ENCODE measurements around the gene GATAD2B. TPM values are rescaled to one million over a fixed set of nuclear protein-coding genes. Genes with fewer than 3 reads are reported as not detected.

GATAD2B gene
- total and polyA plus RNA-seq, 4 donors: 16.3 to 35.3 (median 26.7) TPM

DNA sequence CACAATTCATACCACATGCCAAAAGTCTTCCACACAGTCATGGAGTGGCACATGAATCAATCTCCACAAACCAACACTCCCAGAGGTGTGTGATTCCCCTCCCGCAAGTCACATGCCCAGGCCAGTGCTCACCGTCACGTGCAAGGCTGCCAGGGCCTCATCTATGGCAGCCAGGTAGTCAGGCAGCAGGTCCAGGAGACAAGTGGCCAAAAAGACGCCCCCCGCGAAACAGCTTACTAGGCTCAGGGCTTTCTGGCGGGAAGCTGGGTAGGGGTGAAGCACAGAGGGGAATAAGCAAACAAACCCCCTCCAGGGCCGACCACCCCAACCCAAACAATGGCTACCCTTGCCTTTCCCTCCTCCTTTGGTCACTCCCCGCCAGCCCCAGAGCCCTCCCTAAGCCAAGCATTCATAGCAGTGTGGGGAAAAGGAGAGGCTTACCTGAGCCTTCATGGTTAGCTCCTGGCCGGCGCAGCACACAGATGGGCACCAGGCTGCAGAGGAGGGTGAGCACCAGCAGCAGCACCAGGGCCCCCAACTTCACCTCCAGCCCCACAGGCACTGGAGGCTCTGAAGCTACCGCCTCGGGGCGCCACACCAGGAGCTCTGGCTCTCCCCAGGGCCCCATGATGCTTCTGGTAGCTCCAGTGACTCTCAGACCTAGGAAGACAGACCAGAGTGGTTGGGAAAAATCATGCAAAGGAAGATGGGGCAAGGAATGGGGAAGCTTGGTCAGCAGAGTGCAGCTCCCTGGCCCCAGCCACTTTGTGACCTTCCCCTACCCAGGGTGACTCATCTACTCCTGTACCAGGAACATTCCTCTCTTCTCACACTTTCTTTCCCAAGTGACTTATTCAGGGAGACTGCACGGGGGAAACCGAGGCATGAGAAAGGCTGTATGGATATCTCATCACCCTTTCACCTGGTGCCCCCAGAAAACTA lies 39.6 kb upstream of the GATAD2B start:
- Histone ChIP-seq H3K36me3 (ENCODE audit: control insufficient read depth, insufficient read depth, low read length) (peaks cover 18% of the 10 kb centered on the region), H3K27me3 (ENCODE audit: control insufficient read depth, insufficient read depth, low read length) (no peaks in the 10 kb centered on the region), H3K27ac (ENCODE audit: low read depth, low read length) (peak overlapping the region; percentile 87), H3K4me1 (ENCODE audit: control insufficient read depth, insufficient read depth, low read length) (peaks cover 34% of the 10 kb centered on the region), H3K9me3 (ENCODE audit: control insufficient read depth, insufficient read depth, low read length) (no peaks in the 10 kb centered on the region), H3K4me3 (ENCODE audit: low read depth, low read length) (peak overlapping the region; percentile 79)
- DNase-seq (ENCODE audit: low read depth in 4 of 6, low spot score in 6 of 6): no peak
- 30% methylated on average over 8 of the region's 16 CpGs for WGBS (ENCODE audit: insufficient coverage)

DNA sequence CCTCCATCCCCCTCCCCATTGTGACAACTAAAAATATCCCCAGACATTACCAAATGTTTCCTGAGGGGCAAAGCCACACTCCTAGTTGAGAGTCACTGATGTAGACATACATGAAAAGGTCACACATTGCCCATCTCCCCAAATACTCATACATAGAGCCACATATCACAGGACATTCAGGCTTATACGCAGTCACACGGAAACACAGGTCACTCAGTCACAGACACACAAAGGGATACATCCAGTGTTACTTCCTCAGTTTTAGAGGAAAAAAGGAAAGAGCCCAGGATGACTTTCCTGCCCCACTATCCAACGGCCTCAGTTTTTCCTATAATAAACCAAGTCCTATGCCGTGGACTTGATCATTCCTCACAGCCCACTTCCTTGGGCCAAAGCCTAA lies 38.6 kb upstream of the GATAD2B start:
- DNase-seq (ENCODE audit: low read depth in 4 of 6, low spot score in 6 of 6): no peak
- Histone ChIP-seq H3K36me3 (ENCODE audit: control insufficient read depth, insufficient read depth, low read length) (peaks cover 18% of the 10 kb centered on the region), H3K4me1 (ENCODE audit: control insufficient read depth, insufficient read depth, low read length) (peaks cover 42% of the 10 kb centered on the region), H3K27me3 (ENCODE audit: control insufficient read depth, insufficient read depth, low read length) (no peaks in the 10 kb centered on the region), H3K9me3 (ENCODE audit: control insufficient read depth, insufficient read depth, low read length) (no peaks in the 10 kb centered on the region), H3K27ac (ENCODE audit: low read depth, low read length) (no peak overlapping the region), H3K4me3 (ENCODE audit: low read depth, low read length) (no peak overlapping the region)
- 84% methylated on average over 3 of the region's 4 CpGs for WGBS (ENCODE audit: insufficient coverage)

GRCh38 chr1:153960206-153960605 lies 37.4 kb upstream of the GATAD2B start:
- no peak overlapping the region for H3K4me3 ChIP-seq (ENCODE audit: low read depth, low read length)
- H3K4me1 ChIP-seq (ENCODE audit: control insufficient read depth, insufficient read depth, low read length): peaks cover 46% of the 10 kb centered on the region
- H3K27ac ChIP-seq (ENCODE audit: low read depth, low read length): no peak overlapping the region

DNA sequence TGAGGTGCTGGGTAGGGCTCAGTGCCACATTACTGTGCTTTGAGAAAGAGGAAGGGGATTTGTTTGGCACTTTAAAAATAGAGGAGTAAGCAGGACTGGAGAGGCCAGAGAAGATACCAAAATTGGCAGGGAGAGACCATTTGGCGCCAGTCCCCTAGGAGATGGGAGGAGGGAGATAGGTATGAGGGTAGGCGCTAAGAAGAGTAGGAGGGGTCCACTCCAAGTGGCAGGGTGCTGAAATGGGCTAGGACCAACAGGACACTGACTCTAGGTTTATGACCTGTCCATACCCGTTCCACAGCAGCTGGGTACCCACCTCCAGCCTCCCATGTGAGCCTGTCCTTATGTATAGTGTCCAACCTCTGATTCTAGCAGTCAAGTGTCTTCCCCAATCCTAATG lies 36.7 kb upstream of the GATAD2B start:
- H3K27ac ChIP-seq (ENCODE audit: low read depth, low read length): no peak overlapping the region
- peaks cover 46% of the 10 kb centered on the region for H3K4me1 ChIP-seq (ENCODE audit: control insufficient read depth, insufficient read depth, low read length)

More at GRCh38 chr1:153960206-153960605, 37.4 kb upstream of the GATAD2B start:
- Histone ChIP-seq H3K27me3 (ENCODE audit: control insufficient read depth, insufficient read depth, low read length) (no peaks in the 10 kb centered on the region), H3K9me3 (ENCODE audit: control insufficient read depth, insufficient read depth, low read length) (no peaks in the 10 kb centered on the region), H3K36me3 (ENCODE audit: control insufficient read depth, insufficient read depth, low read length) (peaks cover 25% of the 10 kb centered on the region)
- 96% methylated on average over 11 of the region's 11 CpGs for WGBS (ENCODE audit: insufficient coverage)
- DNase-seq (ENCODE audit: low read depth in 4 of 6, low spot score in 6 of 6): no peak

DNA sequence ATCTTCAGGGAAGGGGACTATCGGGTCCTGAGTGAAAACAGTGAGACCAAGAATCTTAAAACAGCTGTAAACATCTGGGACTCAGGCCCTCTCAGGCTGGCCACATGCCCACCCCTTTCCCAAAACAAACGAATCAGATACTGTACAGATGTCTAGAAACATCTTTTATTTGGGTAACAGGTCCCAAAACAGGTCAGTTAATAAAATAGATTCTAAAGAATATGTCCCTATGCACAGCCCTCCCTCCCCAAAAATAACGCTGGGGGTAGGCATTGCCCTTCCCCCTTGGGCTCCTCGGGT lies 36.1 kb upstream of the GATAD2B start:
- H3K36me3 ChIP-seq (ENCODE audit: control insufficient read depth, insufficient read depth, low read length): peaks cover 34% of the 10 kb centered on the region
- no peaks in the 10 kb centered on the region for H3K27me3 ChIP-seq (ENCODE audit: control insufficient read depth, insufficient read depth, low read length)
- DNase-seq (ENCODE audit: low read depth in 4 of 6, low spot score in 6 of 6): no peak
- 29% methylated on average over 1 of the region's 4 CpGs for whole genome bisulfite sequencing (ENCODE audit: insufficient coverage)
- H3K4me1 ChIP-seq (ENCODE audit: control insufficient read depth, insufficient read depth, low read length): peaks cover 42% of the 10 kb centered on the region
- no peaks in the 10 kb centered on the region for H3K9me3 ChIP-seq (ENCODE audit: control insufficient read depth, insufficient read depth, low read length)
- H3K27ac ChIP-seq (ENCODE audit: low read depth, low read length): peak overlapping the region; percentile 65
- peak overlapping the region; percentile 84 for H3K4me3 ChIP-seq (ENCODE audit: low read depth, low read length)

More for the DNA sequence above, 36.7 kb upstream of the GATAD2B start:
- no peaks in the 10 kb centered on the region for H3K9me3 ChIP-seq (ENCODE audit: control insufficient read depth, insufficient read depth, low read length)
- H3K27me3 ChIP-seq (ENCODE audit: control insufficient read depth, insufficient read depth, low read length): no peaks in the 10 kb centered on the region
- H3K4me3 ChIP-seq (ENCODE audit: low read depth, low read length): no peak overlapping the region
- no peak for DNase-seq (ENCODE audit: low read depth in 4 of 6, low spot score in 6 of 6)
- 37% methylated on average over 2 of the region's 3 CpGs for WGBS (ENCODE audit: insufficient coverage)
- H3K36me3 ChIP-seq (ENCODE audit: control insufficient read depth, insufficient read depth, low read length): peaks cover 31% of the 10 kb centered on the region

- H3K27me3 ChIP-seq (ENCODE audit: control insufficient read depth, insufficient read depth, low read length): no peaks in the 10 kb centered on the region
- peak; percentile 89 to 100 (median 97) for DNase-seq (ENCODE audit: low read depth in 4 of 6, low spot score in 6 of 6)
- H3K27ac ChIP-seq (ENCODE audit: low read depth, low read length): peak within 1 kb of the TSS; percentile 82
- peak within 1 kb of the TSS; percentile 84 for H3K4me3 ChIP-seq (ENCODE audit: low read depth, low read length)
- H3K36me3 ChIP-seq (ENCODE audit: control insufficient read depth, insufficient read depth, low read length): peaks cover 40% of the 10 kb centered on the region
- 0% methylated on average over 66 of the region's 75 CpGs for WGBS (ENCODE audit: insufficient coverage)
- peaks cover 42% of the 10 kb centered on the region for H3K4me1 ChIP-seq (ENCODE audit: control insufficient read depth, insufficient read depth, low read length)
- no peaks in the 10 kb centered on the region for H3K9me3 ChIP-seq (ENCODE audit: control insufficient read depth, insufficient read depth, low read length)
Measured at GRCh38 chr1:153958111-153958960, 35.6 kb upstream of the GATAD2B start, which contains the start of gene CRTC2. Gene CRTC2, minus strand, starts transcription at chr1:153958612. Its CDS starts 115 bp downstream, at chr1:153958497.

DNA sequence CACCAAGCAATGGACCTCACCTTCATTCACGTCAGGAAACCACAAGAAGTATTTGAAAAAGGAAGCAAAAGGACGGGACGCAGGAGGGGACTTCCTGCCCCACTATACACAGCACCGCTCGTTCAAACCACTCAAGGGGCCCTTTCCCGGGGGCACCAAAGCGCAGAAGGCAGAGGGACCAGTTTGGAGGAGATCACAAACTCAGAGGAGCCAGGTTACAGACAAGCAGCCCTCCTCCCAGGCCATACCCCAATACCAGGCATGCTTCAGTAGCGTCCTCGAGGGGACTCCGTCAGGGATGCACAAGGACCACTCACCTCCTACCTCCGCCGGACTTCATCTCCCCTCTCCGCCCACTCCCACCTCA lies 35.0 kb upstream of the GATAD2B start:
- peaks cover 46% of the 10 kb centered on the region for H3K36me3 ChIP-seq (ENCODE audit: control insufficient read depth, insufficient read depth, low read length)
- H3K4me1 ChIP-seq (ENCODE audit: control insufficient read depth, insufficient read depth, low read length): peaks cover 39% of the 10 kb centered on the region
- DNase-seq (ENCODE audit: low read depth in 4 of 6, low spot score in 6 of 6): no peak
- 0% methylated on average over 13 of the region's 13 CpGs for WGBS (ENCODE audit: insufficient coverage)
- H3K27me3 ChIP-seq (ENCODE audit: control insufficient read depth, insufficient read depth, low read length): no peaks in the 10 kb centered on the region
- H3K27ac ChIP-seq (ENCODE audit: low read depth, low read length): peak overlapping the region; percentile 82
- no peaks in the 10 kb centered on the region for H3K9me3 ChIP-seq (ENCODE audit: control insufficient read depth, insufficient read depth, low read length)
- H3K4me3 ChIP-seq (ENCODE audit: low read depth, low read length): peak overlapping the region; percentile 84

GRCh38 chr1:153956997-153957715 lies 34.4 kb upstream of the GATAD2B start:
- Histone ChIP-seq H3K36me3 (ENCODE audit: control insufficient read depth, insufficient read depth, low read length) (peaks cover 48% of the 10 kb centered on the region), H3K9me3 (ENCODE audit: control insufficient read depth, insufficient read depth, low read length) (no peaks in the 10 kb centered on the region), H3K27me3 (ENCODE audit: control insufficient read depth, insufficient read depth, low read length) (no peaks in the 10 kb centered on the region), H3K4me1 (ENCODE audit: control insufficient read depth, insufficient read depth, low read length) (peaks cover 34% of the 10 kb centered on the region), H3K4me3 (ENCODE audit: low read depth, low read length) (peak overlapping the region; percentile 84), H3K27ac (ENCODE audit: low read depth, low read length) (peak overlapping the region; percentile 82)
- DNase-seq (ENCODE audit: low read depth in 4 of 6, low spot score in 6 of 6): no peak
- WGBS (ENCODE audit: insufficient coverage): 25% methylated on average over 4 of the region's 6 CpGs

DNA sequence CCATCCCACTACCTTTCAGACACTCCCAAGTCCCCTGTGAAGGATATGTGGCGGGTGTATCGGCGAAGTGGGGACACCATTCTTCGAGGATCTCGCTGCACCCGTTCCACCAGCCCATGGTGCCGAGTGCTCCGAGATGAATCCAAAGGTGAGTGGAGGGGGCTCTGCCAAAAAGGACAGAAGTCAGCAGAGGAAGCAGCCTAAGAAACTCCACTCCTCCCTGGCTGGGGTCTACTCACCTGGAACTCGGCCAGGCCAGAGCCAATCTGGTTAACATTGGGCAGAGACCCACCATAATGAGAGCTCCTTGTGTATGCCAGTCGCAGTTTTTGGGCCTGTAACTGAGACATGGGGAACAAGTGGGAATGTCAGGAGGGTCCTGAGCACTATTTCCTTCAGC lies 32.1 kb upstream of the GATAD2B start:
- peaks cover 30% of the 10 kb centered on the region for H3K4me1 ChIP-seq (ENCODE audit: control insufficient read depth, insufficient read depth, low read length)
- 97% methylated on average over 10 of the region's 10 CpGs for WGBS (ENCODE audit: insufficient coverage)
- DNase-seq (ENCODE audit: low read depth in 4 of 6, low spot score in 6 of 6): no peak
- H3K27ac ChIP-seq (ENCODE audit: low read depth, low read length): no peak overlapping the region
- no peak overlapping the region for H3K4me3 ChIP-seq (ENCODE audit: low read depth, low read length)
- H3K27me3 ChIP-seq (ENCODE audit: control insufficient read depth, insufficient read depth, low read length): no peaks in the 10 kb centered on the region
- no peaks in the 10 kb centered on the region for H3K9me3 ChIP-seq (ENCODE audit: control insufficient read depth, insufficient read depth, low read length)
- H3K36me3 ChIP-seq (ENCODE audit: control insufficient read depth, insufficient read depth, low read length): peaks cover 58% of the 10 kb centered on the region
